Measurements from ENCODE around the gene SNU13. TPM values are rescaled to one million over a fixed set of nuclear protein-coding genes. Genes with fewer than 3 reads are reported as not detected.

SNU13 gene
- total RNA-seq, 1 experiment from 2014 or later: 203 TPM

- no CpG with 5 or more reads among the region's 1 CpG for WGBS (ENCODE audit: extremely low coverage, insufficient read length, low lambda C conversion rate)
- Histone ChIP-seq H4K8ac (replicated peaks; ENCODE audit: insufficient read length, low read depth, low read length) (no peak overlapping the region), H3K79me2 (ENCODE audit: insufficient read depth, low read length) (no peaks in the 10 kb centered on the region), H3K79me1 (ENCODE audit: insufficient read depth, low read depth, low read length, poor library complexity, severe bottlenecking) (no peaks in the 10 kb centered on the region), H2BK15ac (ENCODE audit: low read depth, low read length) (no peak overlapping the region), H3K23ac (ENCODE audit: insufficient read length, low read depth, low read length) (no peak overlapping the region), H3K4me1 (ENCODE audit: insufficient read depth, low read length) (no peaks in the 10 kb centered on the region), H2BK120ac (ENCODE audit: low read depth, low read length, poor library complexity, severe bottlenecking) (no peak overlapping the region), H3K9me3 (ENCODE audit: control insufficient read depth, low read depth, low read length) (no peaks in the 10 kb centered on the region), H2AFZ (ENCODE audit: low read length) (no peak overlapping the region), H2BK12ac (ENCODE audit: insufficient read length, low read depth, low read length) (no peak overlapping the region), H3K27ac (ENCODE audit: insufficient read length, low read depth, low read length) (no peak overlapping the region), H3K9ac (ENCODE audit: extremely low read depth, insufficient read length, low read length) (no peak overlapping the region), H3K56ac (ENCODE audit: insufficient read length, low read depth, low read length) (no peak overlapping the region), H4K91ac (ENCODE audit: insufficient read length, low read depth, low read length) (no peak overlapping the region), H3T11ph (ENCODE audit: low read length) (no peak overlapping the region), H4K5ac (ENCODE audit: insufficient read length, low read depth, low read length) (no peak overlapping the region), H2BK5ac (ENCODE audit: insufficient read length, low read length) (no peak overlapping the region), H4K20me1 (ENCODE audit: control insufficient read depth, insufficient read depth, insufficient read length) (no peaks in the 10 kb centered on the region), H3K18ac (ENCODE audit: insufficient read length, low read depth, low read length) (no peak overlapping the region), H3K4ac (ENCODE audit: low read depth, low read length) (no peak overlapping the region), H2BK20ac (ENCODE audit: low read depth, low read length, poor library complexity, severe bottlenecking) (no peak overlapping the region), H3K4me2 (ENCODE audit: insufficient read depth, insufficient read length, low read length) (no peak overlapping the region), H3K23me2 (ENCODE audit: insufficient read length, low read depth, low read length, poor library complexity, severe bottlenecking) (no peaks in the 10 kb centered on the region), H3K27me3 (ENCODE audit: insufficient read depth, low read length) (no peaks in the 10 kb centered on the region), H3K14ac (ENCODE audit: insufficient read depth, low read length) (no peak overlapping the region), H2AK5ac (ENCODE audit: insufficient read length, low read length) (no peak overlapping the region)
- H3K4me1 Mint-ChIP-seq: no peaks in the 10 kb centered on the region
- H3K27ac Mint-ChIP-seq: no peak overlapping the region
- DNase-seq: no peak
- H3K27me3 Mint-ChIP-seq (ENCODE audit: low read depth): peaks cover 8% of the 10 kb centered on the region
- H3K36me3 Mint-ChIP-seq (ENCODE audit: insufficient read depth in 1 of 3, low read depth in 3 of 3): no peaks in the 10 kb centered on the region
- no peak for TF ChIP-seq CTCF (conservative IDR thresholded peaks at IDR 0.05)
- H3K4me3 Mint-ChIP-seq: no peak overlapping the region
- no peaks in the 10 kb centered on the region for H3K9me3 Mint-ChIP-seq
Observed at GRCh38 chr22:41722496-41722895, 33.8 kb upstream of the SNU13 start.

All from H9 (cell line).